ENCODE results near the gene DOC2A.

DNA sequence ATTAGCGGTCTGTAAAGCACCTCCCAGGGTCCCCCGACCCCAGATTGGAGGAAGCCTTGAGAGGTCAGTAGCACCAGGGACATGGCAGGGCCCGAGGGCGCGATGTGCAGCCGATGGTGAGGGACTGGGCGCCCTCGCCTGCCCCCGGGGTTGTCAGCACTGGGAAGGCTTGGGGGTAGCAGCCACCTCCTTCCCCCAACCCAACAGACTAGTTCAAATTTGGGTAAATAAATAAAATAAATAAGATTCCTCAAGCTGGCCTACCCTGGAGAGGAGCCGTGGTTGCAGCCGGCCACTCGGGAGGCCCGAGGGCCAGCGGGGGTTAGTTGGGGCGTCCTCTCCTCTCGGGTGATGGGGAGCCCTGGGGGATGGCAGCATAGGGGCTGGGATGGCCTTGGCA lies 13.6 kb upstream of the DOC2A start:
- TF ChIP-seq POLR2A (IDR thresholded peaks at IDR 0.05; ENCODE audit: extremely low read depth, insufficient read length) (no peak), CTCF (IDR thresholded peaks at IDR 0.05; ENCODE audit: low read depth, low read length) (no peak)
